ENCODE results near the gene CAMTA1. TPM values are rescaled to one million over a fixed set of nuclear protein-coding genes. Genes with fewer than 3 reads are reported as not detected.

CAMTA1 gene
- total RNA-seq, 1 experiment from 2014 or later, result 102 TPM

DNA sequence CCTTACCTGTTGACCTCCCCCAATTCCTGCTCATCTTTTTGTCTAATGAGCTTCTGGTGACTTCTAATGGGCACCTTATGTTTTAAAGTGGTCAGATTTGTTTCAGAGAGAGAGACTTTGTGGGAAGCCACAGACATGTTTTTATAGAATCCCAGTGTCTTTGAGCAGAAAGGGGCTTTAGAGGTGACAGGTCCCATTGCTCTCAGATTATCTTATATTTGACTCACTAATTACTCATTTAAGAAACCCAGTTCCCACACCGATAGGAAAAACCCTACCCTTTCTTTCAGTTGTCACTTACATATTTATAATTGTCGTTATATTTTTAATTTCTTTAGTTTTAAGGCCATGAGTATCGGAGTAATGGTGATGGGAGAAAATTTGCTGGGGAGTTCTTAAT is 215.5 kb downstream of the CAMTA1 start:
- Histone ChIP-seq H3K4me3 (ENCODE audit: insufficient read depth, low read depth, low read length) (no peak overlapping the region), H3K27me3 (ENCODE audit: control insufficient read depth, insufficient read depth, low read length) (no peaks in the 10 kb centered on the region), H3K36me3 (replicated peaks; ENCODE audit: control insufficient read depth, insufficient read depth, low read length) (no peaks in the 10 kb centered on the region)
- no peak for DNase-seq

DNA sequence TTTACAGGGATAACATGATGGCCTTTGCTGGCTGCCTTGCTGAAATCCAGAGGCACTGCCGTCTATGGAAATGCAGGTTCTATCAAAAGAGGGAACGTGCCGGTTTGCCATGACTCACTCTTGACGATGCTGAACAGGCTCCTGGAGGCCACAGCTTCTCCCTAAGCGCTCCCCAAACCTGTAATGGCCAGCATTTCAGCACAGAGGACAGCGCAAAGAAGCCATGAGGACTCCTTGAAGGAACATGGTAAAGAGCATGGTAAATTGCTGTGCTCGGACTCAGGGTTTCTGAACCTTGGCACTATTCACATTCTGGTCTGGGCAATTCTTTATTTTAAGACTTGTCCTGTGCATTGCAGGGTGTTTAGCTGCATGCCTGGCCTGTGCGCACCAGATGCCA is 217.5 kb downstream of the CAMTA1 start:
- Histone ChIP-seq H3K36me3 (replicated peaks; ENCODE audit: control insufficient read depth, insufficient read depth, low read length) (no peaks in the 10 kb centered on the region), H3K27me3 (ENCODE audit: control insufficient read depth, insufficient read depth, low read length) (no peaks in the 10 kb centered on the region), H3K4me3 (ENCODE audit: insufficient read depth, low read depth, low read length) (no peak overlapping the region)
- DNase-seq, result no peak

DNA sequence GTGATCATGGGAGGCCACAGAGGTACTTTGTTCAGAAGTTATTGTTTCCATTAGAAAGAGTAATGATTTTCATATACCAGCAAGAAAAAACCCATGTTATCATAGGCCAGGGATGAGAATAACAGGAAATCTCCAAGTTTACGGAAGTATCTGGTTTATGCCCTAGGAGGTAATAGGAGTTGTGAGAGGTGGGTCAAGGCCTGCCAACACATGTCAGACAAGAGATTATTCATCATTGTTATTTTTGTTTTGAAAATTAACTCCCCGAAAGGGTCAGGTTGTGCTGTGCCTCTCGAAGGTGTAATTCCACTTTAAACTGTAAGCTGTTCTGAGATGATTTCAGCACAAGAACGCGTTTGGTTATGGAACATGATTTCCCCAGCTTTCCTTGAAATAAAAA is 218.4 kb downstream of the CAMTA1 start:
- no peak overlapping the region for H3K4me3 ChIP-seq (ENCODE audit: insufficient read depth, low read depth, low read length)
- no peak for DNase-seq
- no peaks in the 10 kb centered on the region for H3K27me3 ChIP-seq (ENCODE audit: control insufficient read depth, insufficient read depth, low read length)
- no peaks in the 10 kb centered on the region for H3K36me3 ChIP-seq (replicated peaks; ENCODE audit: control insufficient read depth, insufficient read depth, low read length)

DNA sequence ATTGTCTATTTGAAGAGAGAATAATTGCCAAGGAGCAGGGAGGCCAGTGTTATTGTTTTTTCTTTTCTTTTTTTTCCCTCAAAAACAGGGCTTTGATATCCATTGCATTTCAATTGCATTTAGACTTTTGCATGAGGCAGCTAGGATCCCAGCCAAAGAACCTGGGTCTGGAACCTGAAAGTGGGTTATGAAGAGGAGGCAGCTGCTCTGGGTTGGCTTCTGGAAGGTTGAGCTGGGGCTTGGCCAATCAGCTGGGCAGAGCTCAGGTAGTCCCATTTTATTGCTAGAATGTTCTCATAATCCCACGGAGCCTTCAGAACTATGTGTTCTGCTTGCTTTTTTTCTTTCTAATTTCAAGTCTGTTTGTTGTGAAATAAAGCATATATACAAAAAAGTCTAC is 218.9 kb downstream of the CAMTA1 start:
- Histone ChIP-seq H3K36me3 (replicated peaks; ENCODE audit: control insufficient read depth, insufficient read depth, low read length) (no peaks in the 10 kb centered on the region), H3K4me3 (ENCODE audit: insufficient read depth, low read depth, low read length) (no peak overlapping the region), H3K27me3 (ENCODE audit: control insufficient read depth, insufficient read depth, low read length) (no peaks in the 10 kb centered on the region)
- DNase-seq, result no peak

DNA sequence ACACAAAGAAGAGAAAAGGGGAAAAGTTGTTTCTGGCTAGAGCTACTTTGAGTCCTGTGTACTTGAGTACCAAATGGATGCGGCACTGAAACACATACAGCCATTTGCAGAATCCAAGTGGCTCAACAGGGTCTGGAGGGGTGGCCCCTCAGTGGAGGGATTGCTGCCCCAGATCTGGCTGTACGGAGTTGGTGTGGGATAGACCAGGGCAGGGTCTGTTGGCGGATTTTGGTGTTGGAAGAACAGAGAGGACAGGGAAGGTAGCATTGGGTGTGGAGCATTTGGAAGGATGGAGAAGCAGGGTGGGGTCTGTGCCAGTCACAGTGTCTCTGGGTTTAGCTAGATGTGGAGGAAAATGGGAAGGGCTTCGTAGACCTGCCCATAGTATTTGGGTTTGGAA is 220.5 kb downstream of the CAMTA1 start:
- Histone ChIP-seq H3K4me3 (ENCODE audit: insufficient read depth, low read depth, low read length) (no peak overlapping the region), H3K36me3 (replicated peaks; ENCODE audit: control insufficient read depth, insufficient read depth, low read length) (no peaks in the 10 kb centered on the region), H3K27me3 (ENCODE audit: control insufficient read depth, insufficient read depth, low read length) (no peaks in the 10 kb centered on the region)
- no peak for DNase-seq

DNA sequence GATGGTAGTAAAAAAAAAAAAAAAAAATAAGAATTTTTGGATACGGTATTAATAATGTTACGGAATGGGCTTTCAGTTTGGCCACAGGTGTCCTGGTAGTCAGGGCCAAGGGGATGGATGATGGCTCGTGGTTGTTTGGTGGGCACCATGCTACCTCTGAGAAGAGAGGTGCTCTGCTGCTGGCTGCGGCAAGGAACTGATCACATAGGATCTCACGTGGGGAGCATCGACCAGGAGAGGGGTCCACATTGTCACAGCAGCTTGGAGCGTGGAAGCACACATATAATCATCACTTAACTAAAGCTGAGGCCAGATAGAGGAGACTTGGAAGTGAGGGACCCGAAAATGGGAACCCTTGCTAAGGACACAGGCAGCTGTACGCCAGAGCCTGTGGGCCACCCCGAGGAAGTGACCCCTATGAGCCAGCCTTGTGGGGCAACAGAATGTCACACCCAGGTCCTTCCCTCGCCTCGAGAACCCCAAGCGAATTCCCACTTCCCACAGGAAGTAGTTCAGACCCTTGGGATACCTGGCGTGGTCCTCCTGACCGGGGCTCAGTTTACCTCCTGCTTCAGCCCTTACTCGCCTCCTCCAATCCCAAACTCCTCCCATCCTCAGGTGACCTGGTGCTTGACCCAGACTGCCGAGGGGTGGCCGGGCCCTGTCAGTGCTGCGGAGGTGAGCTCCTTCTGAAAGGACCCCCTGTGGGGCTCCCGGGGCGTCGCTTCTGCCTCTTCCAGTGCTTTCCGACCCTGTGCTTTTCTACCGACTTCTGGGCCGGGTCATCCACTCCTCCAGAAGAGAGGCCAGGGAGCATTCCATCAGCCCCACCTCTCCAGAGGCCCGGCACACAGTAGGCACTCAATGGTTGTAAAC is 222.0 kb downstream of the CAMTA1 start:
- H3K36me3 ChIP-seq (replicated peaks; ENCODE audit: control insufficient read depth, insufficient read depth, low read length), result no peaks in the 10 kb centered on the region
- H3K4me3 ChIP-seq (ENCODE audit: insufficient read depth, low read depth, low read length), result no peak overlapping the region
- no peak for DNase-seq
- no peaks in the 10 kb centered on the region for H3K27me3 ChIP-seq (ENCODE audit: control insufficient read depth, insufficient read depth, low read length)

DNA sequence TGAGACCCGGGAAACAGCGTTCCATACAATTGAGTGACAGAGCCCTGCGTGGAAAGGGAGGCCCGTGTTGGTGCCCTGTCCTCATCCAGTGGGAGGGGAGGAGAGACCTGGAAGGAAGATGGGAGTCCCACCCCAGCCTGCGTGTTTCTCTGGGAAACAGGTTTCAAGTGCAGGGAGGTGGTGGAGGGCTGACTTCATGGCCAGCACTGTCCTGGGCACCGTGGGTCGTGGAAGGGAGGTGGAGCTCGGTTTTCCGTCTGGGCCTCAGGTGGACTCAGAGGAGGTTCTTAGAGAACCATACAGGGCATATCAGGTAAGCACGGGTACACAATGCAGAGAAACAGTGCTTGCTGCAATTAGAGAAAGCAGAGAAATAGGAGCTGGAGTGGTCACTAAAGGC is 222.6 kb downstream of the CAMTA1 start:
- no peaks in the 10 kb centered on the region for H3K36me3 ChIP-seq (replicated peaks; ENCODE audit: control insufficient read depth, insufficient read depth, low read length)
- DNase-seq, result no peak
- H3K27me3 ChIP-seq (ENCODE audit: control insufficient read depth, insufficient read depth, low read length), result no peaks in the 10 kb centered on the region
- no peak overlapping the region for H3K4me3 ChIP-seq (ENCODE audit: insufficient read depth, low read depth, low read length)

DNA sequence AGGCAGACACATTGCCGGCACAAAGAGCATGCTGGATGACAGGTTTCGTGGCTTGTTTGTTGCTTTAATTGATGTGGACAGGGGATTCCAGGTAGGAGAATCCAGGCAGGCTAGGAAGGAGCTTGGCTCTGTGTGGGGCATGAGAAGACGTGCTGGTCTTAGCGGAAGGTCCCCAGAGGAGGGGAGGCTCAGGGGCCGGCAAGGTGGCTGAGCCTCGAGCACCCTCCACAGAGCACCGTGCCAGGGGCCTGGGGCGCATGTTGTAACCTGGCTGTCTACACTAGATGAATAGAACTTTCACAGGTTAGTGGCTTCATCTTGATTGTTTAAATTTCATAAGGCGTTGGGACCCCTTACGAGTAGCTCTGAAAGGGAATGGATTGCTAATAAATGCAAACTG is 223.1 kb downstream of the CAMTA1 start:
- H3K27me3 ChIP-seq (ENCODE audit: control insufficient read depth, insufficient read depth, low read length), result no peaks in the 10 kb centered on the region
- peak; percentile 33 for DNase-seq

DNA sequence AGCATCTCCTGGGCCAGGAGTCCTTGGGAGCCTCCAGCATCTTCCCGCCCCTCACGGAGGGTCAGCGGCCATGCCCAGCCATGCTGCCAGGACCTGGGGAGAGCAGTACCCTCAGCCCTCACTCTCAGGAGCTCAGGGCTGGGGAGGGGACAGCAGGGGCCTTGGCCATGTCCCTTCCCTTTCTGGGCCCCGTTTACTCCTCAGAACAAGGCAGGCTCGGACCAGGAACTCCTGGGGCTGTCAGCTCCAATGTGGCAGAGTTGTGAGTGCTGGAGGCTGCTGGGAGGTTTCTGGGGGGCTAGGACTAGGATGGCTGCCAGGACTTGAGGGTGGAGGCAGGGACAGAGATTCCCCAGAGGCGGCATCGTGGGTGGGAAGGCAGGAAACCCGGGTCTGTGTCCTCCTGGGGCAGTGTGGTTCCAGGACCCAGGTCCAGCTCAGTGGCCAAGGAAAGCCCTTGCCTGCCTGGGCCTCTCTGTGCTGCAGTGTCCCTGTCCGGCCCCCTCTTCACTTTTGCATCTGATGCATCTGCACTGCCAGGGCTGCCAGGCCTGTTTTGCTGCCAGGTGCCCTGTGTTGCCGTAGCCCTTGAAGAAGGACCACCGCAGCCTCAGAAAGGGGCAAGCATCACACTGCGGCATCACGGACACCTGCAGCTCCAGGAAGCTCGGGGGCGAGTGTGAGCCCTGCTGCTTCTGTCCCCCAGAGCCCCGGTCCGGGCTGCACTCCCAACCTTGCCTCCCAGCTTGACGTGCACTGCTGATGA is 223.9 kb downstream of the CAMTA1 start:
- peak; percentile 39 for DNase-seq
- Histone ChIP-seq H3K27me3 (ENCODE audit: control insufficient read depth, insufficient read depth, low read length) (no peaks in the 10 kb centered on the region), H3K36me3 (replicated peaks; ENCODE audit: control insufficient read depth, insufficient read depth, low read length) (no peaks in the 10 kb centered on the region), H3K4me3 (ENCODE audit: insufficient read depth, low read depth, low read length) (no peak overlapping the region)

More for the DNA sequence above, 223.1 kb downstream of the CAMTA1 start:
- H3K4me3 ChIP-seq (ENCODE audit: insufficient read depth, low read depth, low read length), result no peak overlapping the region
- H3K36me3 ChIP-seq (replicated peaks; ENCODE audit: control insufficient read depth, insufficient read depth, low read length), result no peaks in the 10 kb centered on the region

DNA sequence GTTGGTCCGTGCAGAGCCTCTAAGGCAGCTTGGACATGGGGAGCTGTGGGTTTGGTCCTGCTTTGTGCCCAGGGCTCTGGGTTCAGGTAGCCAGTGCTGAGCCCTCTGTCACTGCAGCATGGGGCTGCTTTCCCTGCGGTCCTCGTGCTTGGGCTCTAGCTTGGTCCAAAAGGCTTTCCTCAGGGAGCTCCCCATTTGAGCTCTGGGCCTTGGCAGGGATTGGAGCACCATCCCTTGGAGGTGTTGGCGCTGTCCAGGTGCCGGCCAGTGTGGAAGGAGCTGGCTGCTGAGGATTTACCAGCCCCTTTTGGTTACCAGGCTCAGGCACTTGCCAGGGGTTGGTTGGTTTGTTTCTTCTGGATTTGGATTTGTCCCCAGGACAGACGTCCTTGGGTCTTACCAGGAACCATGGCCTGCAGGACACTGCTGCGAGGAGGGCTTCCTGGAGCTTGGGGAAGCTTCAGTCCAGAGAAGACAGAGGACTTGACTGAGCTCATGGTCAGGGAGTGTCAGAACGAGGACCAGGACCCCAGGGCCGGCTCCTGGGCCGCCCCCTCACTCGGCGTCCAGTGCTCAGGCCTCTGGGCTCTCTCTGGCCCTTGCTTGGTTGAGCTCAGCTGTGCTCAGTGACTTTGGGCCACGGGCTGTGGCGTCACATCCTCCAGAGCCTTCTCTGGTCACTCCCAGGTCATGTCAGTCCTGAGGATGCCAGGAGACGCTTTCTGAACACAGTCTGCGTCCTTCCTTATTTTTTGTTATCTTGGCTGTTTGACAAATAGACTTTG is 224.7 kb downstream of the CAMTA1 start:
- H3K36me3 ChIP-seq (replicated peaks; ENCODE audit: control insufficient read depth, insufficient read depth, low read length), result no peaks in the 10 kb centered on the region
- peak; percentile 35 for DNase-seq
- H3K27me3 ChIP-seq (ENCODE audit: control insufficient read depth, insufficient read depth, low read length), result no peaks in the 10 kb centered on the region
- H3K4me3 ChIP-seq (ENCODE audit: insufficient read depth, low read depth, low read length), result no peak overlapping the region

DNA sequence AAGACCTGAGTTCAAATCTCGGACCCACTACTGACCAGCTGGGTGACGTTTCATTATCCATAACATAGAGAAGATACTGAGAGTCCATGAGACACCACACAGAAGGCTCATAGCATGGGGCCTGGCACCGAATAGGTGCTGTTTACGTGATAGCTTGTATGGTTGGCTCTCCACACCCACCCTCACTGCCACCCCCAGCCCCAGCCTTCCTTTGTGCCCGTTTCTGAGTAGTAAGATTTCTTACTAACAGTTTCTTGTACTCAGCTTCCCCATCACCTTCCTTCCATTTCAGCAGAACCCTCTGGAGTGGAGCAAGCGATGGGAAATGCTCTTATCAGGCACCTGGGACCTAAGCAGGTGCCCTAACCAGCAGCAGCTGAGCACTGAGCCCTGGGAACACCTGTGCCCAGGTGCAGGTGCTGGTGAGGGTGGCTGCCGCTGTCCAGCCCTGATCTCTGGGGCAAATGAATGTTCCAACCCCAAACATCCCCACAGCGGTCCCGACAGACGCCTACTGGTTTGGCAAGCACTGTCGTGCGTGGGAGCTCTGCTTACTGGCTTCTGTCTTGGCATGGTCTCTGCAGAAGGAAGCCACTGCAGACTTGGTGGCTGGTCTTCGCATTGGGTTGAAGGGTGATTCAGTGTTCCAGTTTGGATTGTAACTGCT is 225.4 kb downstream of the CAMTA1 start:
- DNase-seq, result peak; percentile 26
- H3K36me3 ChIP-seq (replicated peaks; ENCODE audit: control insufficient read depth, insufficient read depth, low read length), result no peaks in the 10 kb centered on the region
- H3K4me3 ChIP-seq (ENCODE audit: insufficient read depth, low read depth, low read length), result no peak overlapping the region
- no peaks in the 10 kb centered on the region for H3K27me3 ChIP-seq (ENCODE audit: control insufficient read depth, insufficient read depth, low read length)

DNA sequence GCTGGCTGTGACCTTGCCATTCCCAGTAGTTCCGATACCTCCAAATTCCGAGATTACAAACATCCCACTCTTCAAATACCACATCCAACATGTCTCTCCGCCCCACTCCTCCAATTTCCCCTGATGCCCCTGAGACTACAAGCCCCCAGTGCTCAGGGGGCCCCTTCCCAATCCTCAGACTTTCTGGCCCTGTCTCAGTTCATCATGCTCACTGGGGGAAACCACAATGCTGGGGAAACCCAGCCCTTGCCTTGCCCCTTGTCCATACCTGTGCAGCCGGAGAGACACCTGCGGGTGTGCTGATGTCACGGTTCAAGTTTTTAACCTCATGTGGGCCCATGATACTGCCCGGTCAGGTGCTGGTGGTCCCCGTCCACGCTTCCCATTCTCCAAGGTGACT is 226.6 kb downstream of the CAMTA1 start:
- Histone ChIP-seq H3K36me3 (replicated peaks; ENCODE audit: control insufficient read depth, insufficient read depth, low read length) (no peaks in the 10 kb centered on the region), H3K4me3 (ENCODE audit: insufficient read depth, low read depth, low read length) (no peak overlapping the region), H3K27me3 (ENCODE audit: control insufficient read depth, insufficient read depth, low read length) (no peaks in the 10 kb centered on the region)
- peak; percentile 10 for DNase-seq

DNA sequence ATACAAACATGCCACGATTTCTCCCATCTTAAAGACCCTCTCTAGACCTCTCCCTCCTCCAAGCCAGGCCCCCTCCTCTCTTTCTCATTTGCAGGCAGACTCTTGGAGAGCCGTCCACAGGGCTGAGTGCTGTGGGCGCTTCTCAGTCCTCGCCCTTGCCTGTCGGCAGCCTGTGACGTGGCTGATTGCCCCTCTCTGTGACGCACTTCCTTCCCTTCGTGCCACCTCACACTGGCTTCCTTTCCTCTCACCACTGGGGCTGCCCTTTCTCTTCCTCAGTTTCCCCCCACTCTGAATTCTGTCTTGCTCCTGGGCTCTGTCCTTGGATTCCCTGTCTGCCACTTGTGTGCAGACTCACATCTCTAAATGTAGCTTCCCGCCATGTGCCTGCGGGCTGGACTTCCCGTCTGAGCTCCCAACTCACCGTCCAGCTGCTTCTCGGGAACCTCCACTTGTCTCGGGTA is 227.2 kb downstream of the CAMTA1 start:
- DNase-seq, result peak; percentile 15
- Histone ChIP-seq H3K36me3 (replicated peaks; ENCODE audit: control insufficient read depth, insufficient read depth, low read length) (no peaks in the 10 kb centered on the region), H3K4me3 (ENCODE audit: insufficient read depth, low read depth, low read length) (no peak overlapping the region), H3K27me3 (ENCODE audit: control insufficient read depth, insufficient read depth, low read length) (no peaks in the 10 kb centered on the region)
